Stomach (tissue), 9 donors: ENCODE results near the gene ANKS1B. TPM values are rescaled to one million over a fixed set of nuclear protein-coding genes. Genes with fewer than 3 reads are reported as not detected.
A peak's percentile ranks its signal among the peaks of the same experiment; 100 is the strongest.

Source experiments
- DNase-seq, 2 donors: peaks; one replicate each; pipeline versions ENCODE4 v3.0.0 to v3.0.0-alpha.2; 2013 to 2019
- H3K27ac ChIP-seq, 5 donors: fragments of 200-600 bp in 4 of 5; sonication (generic) in 4 of 5; one replicate each; pipeline ENCODE4 v1.5.1; 2013 to 2019; ENCODE audit warnings: mild to moderate bottlenecking in 1 of 5, moderate library complexity in 1 of 5
- H3K27me3 ChIP-seq, 3 donors: fragments of 200-600 bp; sonication (generic); one replicate each; pipeline ENCODE4 v1.5.1; 2017 to 2019; ENCODE audit warnings: mixed run types in 1 of 3
- H3K36me3 ChIP-seq, 4 donors: fragments of 200-600 bp; sonication (generic); 1 replicate in 3 of 4; 2 replicates in 1 of 4; pipeline ENCODE4 v1.5.1; 2016 to 2019
- H3K4me1 ChIP-seq, 4 donors: fragments of 200-600 bp; sonication (generic); one replicate each; pipeline ENCODE4 v1.5.1; 2016 to 2019
- H3K4me3 ChIP-seq, 4 donors: fragments of 200-600 bp; sonication (generic) in 3 of 4; one replicate each; pipeline ENCODE4 v1.5.1; 2016 to 2019; ENCODE audit warnings: mild to moderate bottlenecking in 1 of 4
- H3K9me3 ChIP-seq, 4 donors: fragments of 200-600 bp; sonication (generic); one replicate each; pipeline ENCODE4 v1.5.1; 2016 to 2019
- EP300 ChIP-seq: sonication (generic); formaldehyde crosslinking; IDR thresholded peaks from one replicate; pipeline ENCODE4 v1.6.1; 2017; ENCODE audit warnings: antibody characterized with exemption
- POLR2A ChIP-seq, 4 donors: fragments of 450-650 bp; IDR thresholded peaks; one replicate each; pipeline ENCODE4 v1.6.1; 2016; ENCODE audit warnings: antibody characterized with exemption in 4 of 4, control low read depth in 2 of 4, mild to moderate bottlenecking in 1 of 4, moderate library complexity in 1 of 4
- POLR2AphosphoS5 ChIP-seq, 3 donors: sonication (generic); formaldehyde crosslinking; IDR thresholded peaks; one replicate each; pipeline ENCODE4 v1.6.1; 2016; ENCODE audit warnings: antibody characterized with exemption in 3 of 3
- WGBS, 5 donors: extraction: QIAGEN DNeasy Blood & Tissue Kit in 3 of 5; methylation state at CpG; one replicate each; pipeline versions ENCODE4 v1.1.5 to v1.1.7; 2013 to 2018; 5-methylcytosine and 5-hydroxymethylcytosine counted together
- intact Hi-C: fragments of 100-400 bp; cut with DNase I; formaldehyde crosslinking; loops from one replicate; pipeline ENCODE4 v1.15.1; 2023; ENCODE audit warnings: low total_unique reads
- polyA plus RNA-seq, 3 donors: library from polyadenylated mRNA; stranded (reverse); fragments of 200-250 nt; gene quantifications; one replicate each; pipeline ENCODE4 v1.2.3, GENCODE V29; 2013
- total RNA-seq, 5 donors: library from RNA; depleted of rRNA; stranded (reverse); fragments of >200 nt; gene quantifications; one replicate each; pipeline versions ENCODE4 v1.1.0 to v1.2.3, GENCODE V29; 2014 to 2016
- TF ChIP-seq, protein P1 (sequence below), 7 experiments: fragments of 450-650 bp in 4 of 7; fragments of 200-600 bp in 3 of 7; sonication (generic) in 3 of 7; IDR thresholded peaks; one replicate each; pipeline ENCODE4 v1.5.1; 2016 to 2019; ENCODE audit warnings: antibody characterized with exemption in 7 of 7, control low read depth in 2 of 7, mild to moderate bottlenecking in 1 of 7
- donor health status: healthy with polysubstance abuse.
- donor health status: Bipolar disorder and iron deficiency.
- donor health status: healthy.

Gene ANKS1B
- total and polyA plus RNA-seq, 8 donors: 0.73 to 26.8 (median 2.2) TPM; not detected in 2

DNA sequence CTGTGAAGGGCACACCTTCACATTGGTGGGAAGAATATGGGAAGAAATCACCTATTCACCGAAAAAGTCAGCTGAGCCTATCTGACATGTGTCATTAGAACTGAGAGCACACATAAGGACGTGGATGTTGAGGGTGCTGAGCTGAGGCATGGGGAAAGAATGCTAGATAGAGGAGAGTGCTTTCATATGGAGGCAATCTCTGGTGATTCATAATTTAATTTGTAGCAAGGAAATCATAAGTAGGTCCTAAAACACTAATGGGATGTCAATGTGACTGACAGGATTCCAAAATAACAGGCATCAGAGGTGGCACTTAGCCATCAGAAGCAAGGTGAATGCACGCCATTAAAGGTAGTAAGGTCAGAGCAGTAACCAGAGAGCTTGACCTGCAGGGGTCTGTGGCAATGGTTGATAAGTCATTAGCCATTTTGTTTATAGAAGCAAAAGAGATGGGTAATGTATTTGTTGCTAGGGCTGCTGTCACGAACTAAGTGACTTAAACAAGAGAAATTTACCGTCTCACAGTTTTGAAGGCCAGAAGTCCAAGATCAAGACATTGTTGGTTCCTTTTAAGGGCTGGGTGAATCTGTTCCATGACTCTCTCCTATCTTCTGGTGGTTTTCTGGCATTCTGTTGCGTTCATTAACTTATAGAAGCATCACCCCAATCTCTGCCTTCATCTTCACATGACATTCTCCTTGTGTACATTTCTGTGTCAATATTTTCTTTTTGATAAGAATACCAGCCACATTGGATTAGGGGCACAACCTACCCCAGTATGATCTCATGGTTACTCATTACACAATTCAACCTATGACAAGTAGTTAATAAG, 69.3 kb downstream of the ANKS1B start:
- H3K4me3 ChIP-seq: no peak overlapping the region
- TF ChIP-seq POLR2AphosphoS5 (IDR thresholded peaks at IDR 0.05) (no peak), POLR2A (IDR thresholded peaks at IDR 0.05) (no peak)
- H3K4me1 ChIP-seq: peaks cover 0 to 8% (median 2%) of the 10 kb centered on the region in 4 donors
- WGBS, 5 donors: 74 to 93% (median 79%) methylated on average over 6 of the region's 6 CpGs
- H3K27me3 ChIP-seq: no peaks in the 10 kb centered on the region
- no peaks in the 10 kb centered on the region for H3K9me3 ChIP-seq
- H3K36me3 ChIP-seq: no peaks in the 10 kb centered on the region
- no peak overlapping the region for H3K27ac ChIP-seq
- intact Hi-C loops: no loop called here
- DNase-seq: no peak

DNA sequence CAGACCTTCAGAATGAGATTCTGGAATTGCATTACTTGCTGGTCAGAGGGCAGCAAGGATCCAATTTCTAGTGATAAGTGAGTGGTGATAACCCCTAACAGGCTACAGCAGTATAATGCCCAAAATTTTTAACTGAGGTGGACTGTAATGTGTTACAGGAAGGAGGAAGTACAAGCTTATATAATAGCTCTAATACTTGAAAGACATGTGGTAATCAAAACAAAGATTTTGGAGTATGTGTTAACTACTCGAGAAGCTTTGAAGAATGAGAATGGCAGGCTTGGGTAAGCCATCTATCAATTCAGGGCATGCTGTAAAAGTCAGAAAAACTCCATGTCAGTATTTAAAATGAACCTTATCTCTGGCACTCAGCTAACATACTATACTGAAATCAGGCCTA, 70.5 kb downstream of the ANKS1B start:
- Histone ChIP-seq H3K4me3 (no peak overlapping the region), H3K4me1 (peaks cover 0 to 8% (median 3%) of the 10 kb centered on the region in 4 donors), H3K27ac (no peak overlapping the region), H3K36me3 (no peaks in the 10 kb centered on the region), H3K9me3 (no peaks in the 10 kb centered on the region), H3K27me3 (no peaks in the 10 kb centered on the region)
- no peak for TF ChIP-seq POLR2A (IDR thresholded peaks at IDR 0.05)
- TF ChIP-seq, protein P1, sequence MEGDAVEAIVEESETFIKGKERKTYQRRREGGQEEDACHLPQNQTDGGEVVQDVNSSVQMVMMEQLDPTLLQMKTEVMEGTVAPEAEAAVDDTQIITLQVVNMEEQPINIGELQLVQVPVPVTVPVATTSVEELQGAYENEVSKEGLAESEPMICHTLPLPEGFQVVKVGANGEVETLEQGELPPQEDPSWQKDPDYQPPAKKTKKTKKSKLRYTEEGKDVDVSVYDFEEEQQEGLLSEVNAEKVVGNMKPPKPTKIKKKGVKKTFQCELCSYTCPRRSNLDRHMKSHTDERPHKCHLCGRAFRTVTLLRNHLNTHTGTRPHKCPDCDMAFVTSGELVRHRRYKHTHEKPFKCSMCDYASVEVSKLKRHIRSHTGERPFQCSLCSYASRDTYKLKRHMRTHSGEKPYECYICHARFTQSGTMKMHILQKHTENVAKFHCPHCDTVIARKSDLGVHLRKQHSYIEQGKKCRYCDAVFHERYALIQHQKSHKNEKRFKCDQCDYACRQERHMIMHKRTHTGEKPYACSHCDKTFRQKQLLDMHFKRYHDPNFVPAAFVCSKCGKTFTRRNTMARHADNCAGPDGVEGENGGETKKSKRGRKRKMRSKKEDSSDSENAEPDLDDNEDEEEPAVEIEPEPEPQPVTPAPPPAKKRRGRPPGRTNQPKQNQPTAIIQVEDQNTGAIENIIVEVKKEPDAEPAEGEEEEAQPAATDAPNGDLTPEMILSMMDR (IDR thresholded peaks at IDR 0.05): no peak
- TF ChIP-seq EP300: no peak
- TF ChIP-seq POLR2AphosphoS5 (IDR thresholded peaks at IDR 0.05): no peak
- no peak for DNase-seq
- WGBS, 5 donors: 6 to 20% (median 14%) methylated on average over 1 of the region's 1 CpG
- intact Hi-C loops: no loop called here

DNA sequence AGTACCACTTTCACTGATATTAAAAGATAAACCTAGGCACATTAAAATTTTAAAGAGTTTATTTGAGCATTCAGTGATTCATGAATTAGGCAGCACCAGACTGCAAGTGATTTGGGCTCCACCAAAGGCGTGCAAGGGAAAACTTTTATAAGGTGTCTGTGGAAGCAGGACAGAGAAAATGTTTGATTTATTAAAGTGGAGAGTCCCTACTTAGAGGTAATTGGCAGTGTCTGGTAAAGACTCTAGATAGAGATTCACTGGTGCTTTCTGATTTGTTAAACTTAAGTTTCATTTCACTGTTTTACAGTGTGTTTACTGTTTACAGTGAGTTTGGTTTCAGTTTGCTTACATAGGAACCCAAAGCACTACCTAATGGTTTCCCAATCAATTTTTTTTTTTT, 72.8 kb downstream of the ANKS1B start:
- 73 to 83% (median 77%) methylated on average over 1 of the region's 1 CpG for WGBS, 5 donors
- DNase-seq: no peak
- peaks cover 0 to 8% (median 4%) of the 10 kb centered on the region in 4 donors for H3K4me1 ChIP-seq
- no peaks in the 10 kb centered on the region for H3K9me3 ChIP-seq
- intact Hi-C loops: no loop called here
- H3K36me3 ChIP-seq: no peaks in the 10 kb centered on the region
- H3K4me3 ChIP-seq: peak overlapping the region in 2 of 4 donors; percentile 1 to 20
- H3K27me3 ChIP-seq: no peaks in the 10 kb centered on the region
- H3K27ac ChIP-seq: peak overlapping the region in 4 of 5 donors; percentile 2 to 69 (median 54)
- TF ChIP-seq POLR2AphosphoS5 (IDR thresholded peaks at IDR 0.05): no peak
- TF ChIP-seq EP300: no peak

DNA sequence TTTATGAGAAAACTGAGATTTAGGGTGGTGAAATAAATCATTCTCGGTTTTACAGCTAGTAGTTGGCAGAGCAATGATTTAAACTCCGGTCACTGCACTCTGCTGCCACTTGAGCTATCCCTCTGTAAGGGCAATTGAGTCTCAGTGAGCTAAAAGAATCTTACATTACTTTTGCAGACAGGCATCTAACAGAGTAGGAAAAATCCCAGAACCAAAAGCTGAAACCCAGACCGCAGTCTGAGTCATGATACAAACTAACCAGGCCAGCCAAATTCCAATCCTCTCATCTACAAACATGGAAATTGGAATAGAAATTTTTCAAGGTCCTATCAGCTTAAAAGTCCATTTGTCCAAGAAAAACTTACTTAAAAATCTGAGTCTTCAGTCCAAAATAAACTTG, 73.7 kb downstream of the ANKS1B start:
- Histone ChIP-seq H3K4me3 (no peak overlapping the region), H3K9me3 (no peaks in the 10 kb centered on the region), H3K4me1 (peaks cover 0 to 8% (median 4%) of the 10 kb centered on the region in 4 donors), H3K27ac (peak overlapping the region in 3 of 5 donors; percentile 45 to 69 (median 64)), H3K36me3 (no peaks in the 10 kb centered on the region), H3K27me3 (no peaks in the 10 kb centered on the region)
- DNase-seq: peak in 1 of 2 donors; percentile 62
- intact Hi-C loops: no loop called here
- 46 to 74% (median 60%) methylated on average over 3 of the region's 3 CpGs for WGBS, 5 donors
- TF ChIP-seq EP300 (no peak), POLR2AphosphoS5 (IDR thresholded peaks at IDR 0.05) (peak in 2 of 3 donors; percentile 17 to 31)

DNA sequence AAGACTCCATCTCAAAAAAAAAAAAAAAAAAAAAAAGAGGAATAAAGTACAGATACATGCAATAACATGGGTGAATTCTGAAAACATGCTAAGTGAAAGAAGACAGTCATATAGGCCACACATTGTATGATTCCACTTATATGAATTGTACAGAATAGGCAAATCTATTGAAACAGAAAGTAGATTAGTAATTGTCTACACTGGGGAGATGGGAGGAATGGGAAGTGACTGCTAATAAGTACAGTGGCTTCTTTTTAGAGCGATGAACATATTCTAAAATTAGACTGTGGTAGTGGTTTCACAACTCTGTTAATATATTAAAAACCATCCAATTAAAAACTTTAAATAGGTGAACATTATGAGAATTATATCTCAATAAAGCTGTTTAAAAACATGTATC, 74.4 kb downstream of the ANKS1B start:
- Histone ChIP-seq H3K27ac (peak overlapping the region in 1 of 5 donors; percentile 69), H3K9me3 (no peaks in the 10 kb centered on the region), H3K4me1 (peaks cover 0 to 8% (median 4%) of the 10 kb centered on the region in 4 donors), H3K27me3 (no peaks in the 10 kb centered on the region), H3K36me3 (no peaks in the 10 kb centered on the region), H3K4me3 (no peak overlapping the region)
- no peak for TF ChIP-seq POLR2A (IDR thresholded peaks at IDR 0.05)
- no peak for TF ChIP-seq POLR2AphosphoS5 (IDR thresholded peaks at IDR 0.05)
- TF ChIP-seq, protein P1 (IDR thresholded peaks at IDR 0.05): no peak
- TF ChIP-seq EP300: no peak
- 49 to 90% (median 73%) methylated on average over 1 of the region's 1 CpG for WGBS, 5 donors
- intact Hi-C loops: no loop called here
- no peak for DNase-seq
